GM21529 (cell line): ENCODE results near the gene CHST11.
A peak's percentile ranks its signal among the peaks of the same experiment; 100 is the strongest.

Experiments used
- ATAC-seq: cut with Tn5 transposase; IDR thresholded peaks from one replicate; pipeline ENCODE4 v1.9.1; 2021; ENCODE audit not compliant: unreplicated experiment

Gene CHST11

GRCh38 chr12:104577581-104577981, 120.8 kb downstream of the CHST11 start:
- no peak for ATAC-seq

GRCh38 chr12:104578453-104578852, 121.7 kb downstream of the CHST11 start:
- ATAC-seq, result no peak

GRCh38 chr12:104579718-104580495, 123.2 kb downstream of the CHST11 start:
- peak; percentile 44 for ATAC-seq

GRCh38 chr12:104581005-104581570, 124.3 kb downstream of the CHST11 start:
- ATAC-seq, result no peak

- peak; percentile 74 for ATAC-seq
Observed at GRCh38 chr12:104582739-104583138, 126.0 kb downstream of the CHST11 start.

GRCh38 chr12:104583301-104583700, 126.6 kb downstream of the CHST11 start:
- peak; percentile 48 for ATAC-seq

GRCh38 chr12:104585448-104586055, 128.8 kb downstream of the CHST11 start:
- ATAC-seq, result no peak

- no peak for ATAC-seq
Observed at GRCh38 chr12:104586351-104586919, 129.7 kb downstream of the CHST11 start.

- ATAC-seq, result no peak
Observed at GRCh38 chr12:104588047-104588920, 131.5 kb downstream of the CHST11 start.

- no peak for ATAC-seq
Observed at GRCh38 chr12:104588921-104589590, 132.3 kb downstream of the CHST11 start.

- no peak for ATAC-seq
Observed at GRCh38 chr12:104590022-104590421, 133.3 kb downstream of the CHST11 start.

GRCh38 chr12:104591257-104591885, 134.6 kb downstream of the CHST11 start:
- ATAC-seq, result no peak

- no peak for ATAC-seq
Observed at GRCh38 chr12:104593482-104593881, 136.7 kb downstream of the CHST11 start.

- no peak for ATAC-seq
Observed at GRCh38 chr12:104596134-104596799, 139.5 kb downstream of the CHST11 start.

GRCh38 chr12:104596898-104597843, 140.4 kb downstream of the CHST11 start:
- ATAC-seq, result no peak

GRCh38 chr12:104598342-104599271, 141.9 kb downstream of the CHST11 start:
- ATAC-seq, result no peak
